Astrocyte (in vitro differentiated cells and primary cell): Measurements from ENCODE around the gene GYG2. TPM values are rescaled to one million over a fixed set of nuclear protein-coding genes. Genes with fewer than 3 reads are reported as not detected.

Experiments used
- DNase-seq: peaks from one replicate; pipeline ENCODE4 v3.0.0-alpha.2; 2010; ENCODE audit warnings: low read depth
- FAIRE-seq: peaks from 2 replicates; lab custom pipeline; 2011; peaks lifted over from hg19 to GRCh38; lab: Jason Lieb, UNC
- H2AFZ ChIP-seq: 2 replicates; pipeline ENCODE4 v1.6.0; 2012; ENCODE audit warnings: low read depth, low read length, inconsistent platforms
- H3K27ac ChIP-seq: 2 replicates; pipeline ENCODE4 v1.5.1; 2011; ENCODE audit warnings: low read depth, low read length, inconsistent platforms
- H3K27me3 ChIP-seq: 2 replicates; pipeline ENCODE4 v1.6.0; 2011; ENCODE audit warnings: low read length, inconsistent platforms; ENCODE audit not compliant: insufficient read depth
- H3K36me3 ChIP-seq: 2 replicates; pipeline ENCODE4 v1.5.1; 2011; ENCODE audit warnings: low read length, inconsistent platforms; ENCODE audit not compliant: insufficient read depth
- H3K4me1 ChIP-seq: 2 replicates; pipeline ENCODE4 v1.5.1; 2011; ENCODE audit warnings: low read length, inconsistent platforms; ENCODE audit not compliant: insufficient read depth
- H3K4me2 ChIP-seq: 2 replicates; pipeline ENCODE4 v1.6.0; 2012; ENCODE audit warnings: low read length, inconsistent platforms
- H3K4me3 ChIP-seq: 2 replicates; pipeline ENCODE4 v1.5.1; 2011; ENCODE audit warnings: low read depth, mild to moderate bottlenecking, low read length, inconsistent platforms; ENCODE audit not compliant: insufficient read depth
- H3K79me2 ChIP-seq: 2 replicates; pipeline ENCODE4 v1.6.0; 2012; ENCODE audit warnings: mild to moderate bottlenecking, low read length, inconsistent platforms; ENCODE audit not compliant: insufficient read depth
- H3K9ac ChIP-seq: 2 replicates; pipeline ENCODE4 v1.6.0; 2012; ENCODE audit warnings: mild to moderate bottlenecking, low read length, inconsistent platforms
- H3K9me3 ChIP-seq: 2 replicates; pipeline ENCODE4 v1.5.1; 2012; ENCODE audit warnings: low read depth, mild to moderate bottlenecking, low read length, inconsistent platforms; ENCODE audit not compliant: insufficient read depth
- H4K20me1 ChIP-seq: 2 replicates; pipeline ENCODE4 v1.6.0; 2012; ENCODE audit warnings: low read length, inconsistent platforms; ENCODE audit not compliant: insufficient read depth
- H3K27ac Mint-ChIP-seq: one replicate; pipeline ENCODE4 v1.8.0; 2021; ENCODE audit warnings: mild to moderate bottlenecking, mixed read lengths; ENCODE audit not compliant: unreplicated experiment
- H3K27me3 Mint-ChIP-seq: one replicate; pipeline ENCODE4 v1.8.0; 2021; ENCODE audit warnings: low read depth, mixed read lengths; ENCODE audit not compliant: unreplicated experiment
- H3K36me3 Mint-ChIP-seq: one replicate; pipeline ENCODE4 v1.8.0; 2021; ENCODE audit warnings: low read depth, mixed read lengths; ENCODE audit not compliant: unreplicated experiment
- H3K4me1 Mint-ChIP-seq: one replicate; pipeline ENCODE4 v1.8.0; 2021; ENCODE audit warnings: low read depth, mixed read lengths; ENCODE audit not compliant: unreplicated experiment
- H3K4me3 Mint-ChIP-seq: one replicate; pipeline ENCODE4 v1.8.0; 2021; ENCODE audit warnings: mild to moderate bottlenecking, moderate library complexity, mixed read lengths; ENCODE audit not compliant: unreplicated experiment
- H3K9me3 Mint-ChIP-seq: one replicate; pipeline ENCODE4 v1.8.0; 2021; ENCODE audit warnings: mild to moderate bottlenecking, mixed read lengths; ENCODE audit not compliant: unreplicated experiment
- EZH2 ChIP-seq: IDR thresholded peaks from 2 replicates; pipeline ENCODE4 v1.6.1; 2012; ENCODE audit warnings: mild to moderate bottlenecking, low read length, inconsistent platforms; ENCODE audit not compliant: insufficient read depth
- total RNA-seq: library from RNA; stranded (reverse); gene quantifications from 2 replicates; pipeline ENCODE4 v1.2.1, GENCODE V29; 2021
- TF ChIP-seq, protein P1 (sequence below): IDR thresholded peaks from 2 replicates; pipeline ENCODE4 v1.5.1; 2011; ENCODE audit warnings: low read depth, mild to moderate bottlenecking, inconsistent platforms, low read length, moderate library complexity; ENCODE audit not compliant: insufficient read depth

GYG2 gene
- total RNA-seq, 1 donor from 2014 or later = 15.5 TPM

DNA sequence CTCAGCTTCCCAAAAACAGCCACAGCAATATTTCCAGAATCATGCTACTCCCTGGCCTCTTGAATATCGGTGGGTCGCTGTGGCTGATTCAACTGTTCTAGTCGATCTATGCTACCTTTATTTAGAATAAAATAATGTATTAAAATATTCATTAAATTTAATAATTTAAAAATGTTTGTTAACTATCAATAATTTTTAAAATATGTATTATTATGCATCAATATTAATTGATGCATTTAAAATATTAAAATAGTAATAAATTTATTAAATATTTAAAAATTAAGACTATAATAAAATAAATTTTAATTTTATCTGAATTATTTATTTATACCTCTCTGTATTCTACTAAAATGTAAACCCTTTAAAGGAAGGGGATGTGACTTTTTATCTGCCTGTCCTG is 81.4 kb downstream of the GYG2 start:
- Mint-ChIP-seq H3K9me3 (peaks cover 2% of the 10 kb centered on the region), H3K27ac (no peak overlapping the region), H3K27me3 (no peaks in the 10 kb centered on the region), H3K4me3 (no peak overlapping the region), H3K4me1 (no peaks in the 10 kb centered on the region), H3K36me3 (peaks cover 4% of the 10 kb centered on the region)
- no peaks in the 10 kb centered on the region for H3K4me1 ChIP-seq
- H3K27me3 ChIP-seq = no peaks in the 10 kb centered on the region
- no peaks in the 10 kb centered on the region for H3K9me3 ChIP-seq
- H3K27ac ChIP-seq = no peak overlapping the region
- no peak for TF ChIP-seq EZH2
- TF ChIP-seq, protein P1, sequence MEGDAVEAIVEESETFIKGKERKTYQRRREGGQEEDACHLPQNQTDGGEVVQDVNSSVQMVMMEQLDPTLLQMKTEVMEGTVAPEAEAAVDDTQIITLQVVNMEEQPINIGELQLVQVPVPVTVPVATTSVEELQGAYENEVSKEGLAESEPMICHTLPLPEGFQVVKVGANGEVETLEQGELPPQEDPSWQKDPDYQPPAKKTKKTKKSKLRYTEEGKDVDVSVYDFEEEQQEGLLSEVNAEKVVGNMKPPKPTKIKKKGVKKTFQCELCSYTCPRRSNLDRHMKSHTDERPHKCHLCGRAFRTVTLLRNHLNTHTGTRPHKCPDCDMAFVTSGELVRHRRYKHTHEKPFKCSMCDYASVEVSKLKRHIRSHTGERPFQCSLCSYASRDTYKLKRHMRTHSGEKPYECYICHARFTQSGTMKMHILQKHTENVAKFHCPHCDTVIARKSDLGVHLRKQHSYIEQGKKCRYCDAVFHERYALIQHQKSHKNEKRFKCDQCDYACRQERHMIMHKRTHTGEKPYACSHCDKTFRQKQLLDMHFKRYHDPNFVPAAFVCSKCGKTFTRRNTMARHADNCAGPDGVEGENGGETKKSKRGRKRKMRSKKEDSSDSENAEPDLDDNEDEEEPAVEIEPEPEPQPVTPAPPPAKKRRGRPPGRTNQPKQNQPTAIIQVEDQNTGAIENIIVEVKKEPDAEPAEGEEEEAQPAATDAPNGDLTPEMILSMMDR = no peak
- H3K79me2 ChIP-seq = no peaks in the 10 kb centered on the region
- H2AFZ ChIP-seq = no peak overlapping the region
- no peak overlapping the region for H3K4me3 ChIP-seq
- no peak overlapping the region for H3K4me2 ChIP-seq
- no peak overlapping the region for H3K9ac ChIP-seq
- no peaks in the 10 kb centered on the region for H3K36me3 ChIP-seq
- no peaks in the 10 kb centered on the region for H4K20me1 ChIP-seq
- FAIRE-seq (no peak), DNase-seq (no peak)

DNA sequence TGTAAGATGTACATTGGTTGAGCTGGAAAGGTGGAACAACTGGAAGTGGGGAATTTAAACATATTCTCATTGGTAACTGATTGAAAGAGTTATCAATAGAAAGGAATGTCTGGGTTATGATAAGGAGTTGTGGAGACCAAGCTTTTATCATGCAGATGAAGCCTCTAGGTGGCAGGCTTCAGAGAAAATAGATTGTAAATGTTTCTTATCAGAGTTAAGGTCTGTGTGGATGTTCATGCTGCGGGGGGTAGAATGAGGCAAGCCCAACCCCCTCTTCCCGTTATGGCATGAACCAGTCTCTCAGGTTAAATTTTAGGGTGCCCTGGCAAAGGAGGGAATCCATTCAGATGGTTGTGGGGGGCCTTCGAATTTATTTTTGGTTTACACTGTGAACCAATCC is 84.4 kb downstream of the GYG2 start:
- peaks cover 6% of the 10 kb centered on the region for H3K36me3 Mint-ChIP-seq
- H3K4me2 ChIP-seq = no peak overlapping the region
- H3K4me3 Mint-ChIP-seq = no peak overlapping the region
- TF ChIP-seq EZH2 = no peak
- TF ChIP-seq, protein P1 = no peak
- no peaks in the 10 kb centered on the region for H3K4me1 Mint-ChIP-seq
- H3K9ac ChIP-seq = no peak overlapping the region
- no peaks in the 10 kb centered on the region for H3K9me3 Mint-ChIP-seq
- H3K4me1 ChIP-seq = no peaks in the 10 kb centered on the region
- H3K27me3 Mint-ChIP-seq = no peaks in the 10 kb centered on the region
- no peaks in the 10 kb centered on the region for H3K36me3 ChIP-seq
- no peak overlapping the region for H3K27ac Mint-ChIP-seq
- H3K4me3 ChIP-seq = no peak overlapping the region
- no peak overlapping the region for H3K27ac ChIP-seq
- no peak overlapping the region for H2AFZ ChIP-seq
- no peaks in the 10 kb centered on the region for H4K20me1 ChIP-seq
- no peaks in the 10 kb centered on the region for H3K9me3 ChIP-seq
- no peak for FAIRE-seq
- H3K27me3 ChIP-seq = no peaks in the 10 kb centered on the region
- no peaks in the 10 kb centered on the region for H3K79me2 ChIP-seq
- DNase-seq = no peak

DNA sequence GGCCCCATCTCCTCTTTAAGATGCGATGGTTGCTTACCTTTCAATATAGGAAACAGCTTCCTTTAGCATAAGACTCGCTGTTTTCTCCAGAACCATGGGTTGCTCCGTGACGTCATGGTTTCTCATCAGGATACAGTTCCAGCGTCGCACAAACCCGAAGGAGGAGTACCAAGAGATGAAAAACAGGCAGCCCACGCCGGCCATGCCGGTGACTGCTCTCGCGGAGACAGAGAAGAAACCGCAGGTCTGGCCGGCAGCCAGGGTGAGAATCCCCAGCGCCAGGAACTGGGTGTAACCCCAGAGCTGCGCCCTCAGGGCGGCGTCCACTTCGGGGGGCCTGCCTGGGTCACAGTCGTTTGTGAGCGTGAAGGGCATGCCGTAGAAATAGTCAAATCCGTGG is 89.0 kb downstream of the GYG2 start:
- Histone ChIP-seq H2AFZ (no peak overlapping the region), H3K4me3 (no peak overlapping the region), H3K4me2 (no peak overlapping the region), H3K9ac (no peak overlapping the region), H3K27me3 (no peaks in the 10 kb centered on the region), H3K27ac (no peak overlapping the region), H3K36me3 (no peaks in the 10 kb centered on the region), H3K9me3 (no peaks in the 10 kb centered on the region), H3K79me2 (no peaks in the 10 kb centered on the region), H4K20me1 (no peaks in the 10 kb centered on the region), H3K4me1 (no peaks in the 10 kb centered on the region)
- no peaks in the 10 kb centered on the region for H3K27me3 Mint-ChIP-seq
- FAIRE-seq = no peak
- no peaks in the 10 kb centered on the region for H3K4me1 Mint-ChIP-seq
- H3K4me3 Mint-ChIP-seq = no peak overlapping the region
- TF ChIP-seq, protein P1 = no peak
- TF ChIP-seq EZH2 = no peak
- H3K27ac Mint-ChIP-seq = no peak overlapping the region
- peaks cover 7% of the 10 kb centered on the region for H3K36me3 Mint-ChIP-seq
- no peak for DNase-seq
- H3K9me3 Mint-ChIP-seq = no peaks in the 10 kb centered on the region
